Measurements from ENCODE around the gene ZNF888.
"Not testable (repeated sequence)": the region's sequence is repeated elsewhere in the genome, so short reads cannot be mapped to it uniquely, and the experiment has no call there.

The ZNF888 gene

DNA sequence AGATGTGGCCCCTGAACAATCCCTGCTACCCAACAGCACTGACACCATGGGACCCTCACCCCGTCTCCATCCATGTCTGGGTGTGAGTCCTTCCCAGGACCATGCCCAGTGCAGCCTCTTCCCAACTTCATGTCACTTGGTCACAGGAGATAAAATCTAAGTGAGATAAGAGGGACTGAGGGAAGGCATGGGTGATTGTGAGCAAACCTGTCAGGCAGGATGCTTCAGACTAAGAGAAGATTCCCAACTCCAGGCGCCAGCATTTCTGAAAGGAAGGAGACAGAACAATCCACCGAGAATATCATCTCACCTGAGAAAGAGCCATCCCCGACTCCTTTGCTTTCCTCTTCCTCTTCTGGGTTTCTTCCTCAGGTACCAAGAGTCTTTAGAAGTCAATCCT lies 33.3 kb downstream of the ZNF888 start:
- Histone ChIP-seq H3K27me3 (ENCODE audit: control insufficient read depth in 1 of 2, insufficient read depth in 1 of 2, low read length in 2 of 2) (no peaks in the 10 kb centered on the region), H3K36me3 (ENCODE audit: control insufficient read depth in 1 of 2, insufficient read depth in 2 of 2, low read depth in 1 of 2, low read length in 2 of 2) (peaks cover 66 to 85% of the 10 kb centered on the region in 2 experiments), H2AK5ac (ENCODE audit: low read length, severe bottlenecking) (no peak overlapping the region), H2AFZ (ENCODE audit: low read depth, low read length) (no peak overlapping the region), H4K91ac (ENCODE audit: low read length) (no peak overlapping the region), H3K4ac (ENCODE audit: low read depth in 1 of 2, low read length in 2 of 2) (no peak overlapping the region), H2BK120ac (ENCODE audit: low read depth, low read length) (no peak overlapping the region), H3K18ac (ENCODE audit: low read depth in 1 of 2, low read length in 2 of 2) (no peak overlapping the region), H3K4me1 (ENCODE audit: control insufficient read depth, insufficient read depth, low read depth, low read length) (no peaks in the 10 kb centered on the region), H3K23ac (ENCODE audit: low read length in 2 of 2) (no peak overlapping the region), H2BK5ac (ENCODE audit: low read depth, low read length, poor library complexity, severe bottlenecking) (no peak overlapping the region), H4K8ac (ENCODE audit: low read length) (no peak overlapping the region), H2BK15ac (ENCODE audit: low read depth, poor library complexity, severe bottlenecking) (no peak overlapping the region), H3K9ac (ENCODE audit: low read length) (no peak overlapping the region), H2BK12ac (ENCODE audit: low read length in 2 of 2) (no peak overlapping the region), H3K14ac (ENCODE audit: low read length in 2 of 2) (no peak overlapping the region), H3K4me3 (ENCODE audit: insufficient read depth in 1 of 2, low read depth in 1 of 2, low read length in 2 of 2) (no peak overlapping the region), H3K27ac (ENCODE audit: low read length, poor library complexity, severe bottlenecking) (no peak overlapping the region), H3K4me2 (ENCODE audit: low read length, poor library complexity, severe bottlenecking) (no peak overlapping the region), H3K9me3 (ENCODE audit: control insufficient read depth, low read length) (peaks cover 47% of the 10 kb centered on the region), H3K79me1 (replicated peaks; ENCODE audit: low read length, poor library complexity, severe bottlenecking) (peaks cover 19% of the 10 kb centered on the region)
- no peak for DNase-seq
- 100% methylated on average over 2 of the region's 4 CpGs for WGBS

DNA sequence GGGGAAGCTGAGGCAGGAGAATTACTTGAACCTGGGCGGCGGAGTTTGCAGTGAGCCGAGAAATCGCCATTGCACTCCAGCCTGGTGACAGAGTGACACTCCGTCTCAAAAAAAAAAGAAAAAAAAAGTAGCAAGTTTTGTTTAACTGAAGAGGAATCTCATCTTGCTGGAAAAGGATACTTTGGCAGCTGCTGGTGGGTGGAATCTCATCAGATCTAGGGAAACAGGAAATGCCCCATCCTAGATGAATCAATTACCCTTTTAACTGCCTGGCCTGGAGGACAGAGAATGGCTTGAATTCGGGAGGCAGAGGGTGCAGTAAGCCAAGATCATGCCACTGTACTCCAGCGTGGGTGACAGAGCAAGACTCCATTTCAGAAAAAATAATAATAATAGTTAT lies 34.2 kb downstream of the ZNF888 start:
- no peak overlapping the region for H3K4ac ChIP-seq (ENCODE audit: low read depth in 1 of 2, low read length in 2 of 2)
- no peaks in the 10 kb centered on the region for H3K4me1 ChIP-seq (ENCODE audit: control insufficient read depth, insufficient read depth, low read depth, low read length)
- no peaks in the 10 kb centered on the region for H3K27me3 ChIP-seq (ENCODE audit: control insufficient read depth in 1 of 2, insufficient read depth in 1 of 2, low read length in 2 of 2)
- no peak overlapping the region for H2BK12ac ChIP-seq (ENCODE audit: low read length in 2 of 2)
- no peak overlapping the region for H3K14ac ChIP-seq (ENCODE audit: low read length in 2 of 2)
- no peak overlapping the region for H2AK5ac ChIP-seq (ENCODE audit: low read length, severe bottlenecking)
- no peak overlapping the region for H3K27ac ChIP-seq (ENCODE audit: low read length, poor library complexity, severe bottlenecking)
- no peak overlapping the region for H4K91ac ChIP-seq (ENCODE audit: low read length)
- H2BK120ac ChIP-seq (ENCODE audit: low read depth, low read length), result no peak overlapping the region
- no peak overlapping the region for H2BK5ac ChIP-seq (ENCODE audit: low read depth, low read length, poor library complexity, severe bottlenecking)
- peaks cover 73 to 87% of the 10 kb centered on the region in 2 experiments for H3K36me3 ChIP-seq (ENCODE audit: control insufficient read depth in 1 of 2, insufficient read depth in 2 of 2, low read depth in 1 of 2, low read length in 2 of 2)
- H3K18ac ChIP-seq (ENCODE audit: low read depth in 1 of 2, low read length in 2 of 2), result no peak overlapping the region
- peaks cover 15% of the 10 kb centered on the region for H3K79me1 ChIP-seq (replicated peaks; ENCODE audit: low read length, poor library complexity, severe bottlenecking)
- no peak overlapping the region for H2BK15ac ChIP-seq (ENCODE audit: low read depth, poor library complexity, severe bottlenecking)
- H3K4me3 ChIP-seq (ENCODE audit: insufficient read depth in 1 of 2, low read depth in 1 of 2, low read length in 2 of 2), result no peak overlapping the region
- no peak overlapping the region for H2AFZ ChIP-seq (ENCODE audit: low read depth, low read length)
- H3K4me2 ChIP-seq (ENCODE audit: low read length, poor library complexity, severe bottlenecking), result no peak overlapping the region
- H4K8ac ChIP-seq (ENCODE audit: low read length), result no peak overlapping the region
- DNase-seq, result no peak
- peaks cover 55% of the 10 kb centered on the region for H3K9me3 ChIP-seq (ENCODE audit: control insufficient read depth, low read length)
- no peak overlapping the region for H3K9ac ChIP-seq (ENCODE audit: low read length)
- 88% methylated on average over 5 of the region's 7 CpGs for WGBS
- H3K23ac ChIP-seq (ENCODE audit: low read length in 2 of 2), result no peak overlapping the region

DNA sequence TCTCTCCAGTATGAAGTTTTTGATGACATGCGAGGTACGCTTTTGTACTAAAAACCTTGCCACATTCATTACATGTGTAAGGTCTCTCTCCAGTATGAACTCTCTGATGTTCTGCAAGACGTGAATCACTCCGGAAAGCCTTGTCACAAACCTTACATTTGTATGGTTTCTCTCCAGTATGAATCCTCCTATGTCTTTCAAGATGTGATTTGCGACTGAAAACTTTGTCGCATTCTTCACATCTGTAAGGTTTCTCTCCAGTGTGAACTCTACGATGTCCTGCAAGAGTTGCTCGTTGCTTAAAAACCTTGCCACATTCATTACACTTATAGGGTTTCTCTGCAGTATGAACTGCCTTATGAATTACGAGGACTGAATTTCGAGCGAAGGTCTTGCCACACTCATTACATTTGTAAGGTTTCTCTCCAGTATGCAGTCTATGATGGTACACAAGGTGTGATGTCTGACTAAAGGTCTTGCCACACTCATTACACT lies 42.3 kb downstream of the ZNF888 start:
- Histone ChIP-seq H3K79me1 (replicated peaks; ENCODE audit: low read length, poor library complexity, severe bottlenecking) (no peaks in the 10 kb centered on the region), H3K4me2 (ENCODE audit: low read length, poor library complexity, severe bottlenecking) (no peak overlapping the region), H4K91ac (ENCODE audit: low read length) (no peak overlapping the region), H3K18ac (ENCODE audit: low read depth in 1 of 2, low read length in 2 of 2) (no peak overlapping the region), H3K4me1 (ENCODE audit: control insufficient read depth, insufficient read depth, low read depth, low read length) (no peaks in the 10 kb centered on the region), H2BK12ac (ENCODE audit: low read length in 2 of 2) (no peak overlapping the region), H3K27ac (ENCODE audit: low read length, poor library complexity, severe bottlenecking) (no peak overlapping the region), H2BK15ac (ENCODE audit: low read depth, poor library complexity, severe bottlenecking) (no peak overlapping the region), H3K9ac (ENCODE audit: low read length) (no peak overlapping the region), H4K8ac (ENCODE audit: low read length) (no peak overlapping the region), H3K14ac (ENCODE audit: low read length in 2 of 2) (no peak overlapping the region), H3K23ac (ENCODE audit: low read length in 2 of 2) (no peak overlapping the region), H3K4ac (ENCODE audit: low read depth in 1 of 2, low read length in 2 of 2) (no peak overlapping the region), H2AFZ (ENCODE audit: low read depth, low read length) (no peak overlapping the region), H3K27me3 (ENCODE audit: control insufficient read depth in 1 of 2, insufficient read depth in 1 of 2, low read length in 2 of 2) (no peaks in the 10 kb centered on the region), H2AK5ac (ENCODE audit: low read length, severe bottlenecking) (no peak overlapping the region), H3K36me3 (ENCODE audit: control insufficient read depth in 1 of 2, insufficient read depth in 2 of 2, low read depth in 1 of 2, low read length in 2 of 2) (peaks cover 51 to 79% of the 10 kb centered on the region in 2 experiments), H3K4me3 (ENCODE audit: insufficient read depth in 1 of 2, low read depth in 1 of 2, low read length in 2 of 2) (peak overlapping the region in 1 of 2 experiments; percentile 52), H2BK5ac (ENCODE audit: low read depth, low read length, poor library complexity, severe bottlenecking) (no peak overlapping the region), H2BK120ac (ENCODE audit: low read depth, low read length) (no peak overlapping the region), H3K9me3 (ENCODE audit: control insufficient read depth, low read length) (peaks cover 96% of the 10 kb centered on the region)
- 95% methylated on average over 11 of the region's 11 CpGs for WGBS
- DNase-seq, result no peak

DNA sequence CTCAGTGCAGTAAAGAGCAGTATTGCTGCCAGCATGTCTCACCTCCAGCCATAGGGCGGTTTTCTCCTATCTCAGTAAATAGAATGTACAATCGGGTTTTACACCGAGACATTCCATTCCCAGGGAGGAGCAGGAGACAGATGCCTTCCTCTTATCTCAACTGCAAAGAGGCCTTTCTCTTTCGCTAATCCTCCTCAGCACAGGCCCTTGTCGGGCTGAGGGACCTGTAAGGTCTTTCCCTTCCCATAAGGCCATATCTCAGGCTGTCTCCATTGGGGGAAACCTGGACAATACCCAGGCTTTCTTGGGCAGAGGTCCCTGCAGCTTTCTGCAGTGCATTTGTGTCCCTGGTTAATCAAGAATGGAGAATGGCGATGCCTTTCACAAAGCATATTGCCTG lies 50.2 kb downstream of the ZNF888 start:
- not testable (repeated sequence) for H2AK5ac ChIP-seq (ENCODE audit: low read length, severe bottlenecking); H4K8ac ChIP-seq (ENCODE audit: low read length); H2AFZ ChIP-seq (ENCODE audit: low read depth, low read length); H2BK120ac ChIP-seq (ENCODE audit: low read depth, low read length); H3K4me2 ChIP-seq (ENCODE audit: low read length, poor library complexity, severe bottlenecking); DNase-seq; H3K79me1 ChIP-seq (replicated peaks; ENCODE audit: low read length, poor library complexity, severe bottlenecking); H3K4me3 ChIP-seq (ENCODE audit: insufficient read depth in 1 of 2, low read depth in 1 of 2, low read length in 2 of 2); H3K18ac ChIP-seq (ENCODE audit: low read depth in 1 of 2, low read length in 2 of 2); H4K91ac ChIP-seq (ENCODE audit: low read length); H3K4ac ChIP-seq (ENCODE audit: low read depth in 1 of 2, low read length in 2 of 2); H3K14ac ChIP-seq (ENCODE audit: low read length in 2 of 2); H2BK12ac ChIP-seq (ENCODE audit: low read length in 2 of 2); H2BK15ac ChIP-seq (ENCODE audit: low read depth, poor library complexity, severe bottlenecking); H2BK5ac ChIP-seq (ENCODE audit: low read depth, low read length, poor library complexity, severe bottlenecking); H3K36me3 ChIP-seq (ENCODE audit: control insufficient read depth in 1 of 2, insufficient read depth in 2 of 2, low read depth in 1 of 2, low read length in 2 of 2); H3K23ac ChIP-seq (ENCODE audit: low read length in 2 of 2); H3K27me3 ChIP-seq (ENCODE audit: control insufficient read depth in 1 of 2, insufficient read depth in 1 of 2, low read length in 2 of 2); H3K27ac ChIP-seq (ENCODE audit: low read length, poor library complexity, severe bottlenecking); H3K9ac ChIP-seq (ENCODE audit: low read length); H3K4me1 ChIP-seq (ENCODE audit: control insufficient read depth, insufficient read depth, low read depth, low read length)
- WGBS, result 64% methylated on average over 6 of the region's 6 CpGs
- peaks cover 29% of the 10 kb centered on the region for H3K9me3 ChIP-seq (ENCODE audit: control insufficient read depth, low read length)

Measured in mesenchymal stem cell (in vitro differentiated cells and primary cell).